Inflammatory macrophage treated with lipopolysaccharide for 4 hours (primary cell): ENCODE results near the gene ZC3H18.

Experiments
- DNase-seq: peaks from one replicate; pipeline ENCODE4 v3.0.0-alpha.2; 2020

ZC3H18 gene

DNA sequence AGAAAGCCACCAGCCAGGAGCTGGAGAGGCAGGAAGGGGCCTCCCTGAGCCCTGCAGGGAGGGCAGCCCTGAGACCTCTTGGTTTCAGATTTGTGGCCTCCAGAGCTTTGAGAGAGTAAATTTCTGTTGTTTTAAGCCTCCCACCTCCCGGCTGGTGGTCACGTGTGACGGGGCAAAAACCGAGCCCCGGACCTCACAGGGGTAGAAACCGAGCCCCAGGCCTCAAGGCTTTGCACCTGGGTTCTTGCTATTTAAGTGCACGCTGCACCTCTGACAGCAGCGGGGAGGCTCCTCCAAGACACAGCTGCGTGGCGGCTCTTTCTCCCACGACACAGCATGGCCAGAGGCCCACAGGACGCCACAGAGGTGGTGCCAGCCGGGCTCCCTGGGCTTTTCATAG lies 17.4 kb upstream of the ZC3H18 start:
- no peak for DNase-seq

- no peak for DNase-seq
These were observed 16.5 kb upstream of the ZC3H18 start for GRCh38 chr16:88553739-88554138.

DNA sequence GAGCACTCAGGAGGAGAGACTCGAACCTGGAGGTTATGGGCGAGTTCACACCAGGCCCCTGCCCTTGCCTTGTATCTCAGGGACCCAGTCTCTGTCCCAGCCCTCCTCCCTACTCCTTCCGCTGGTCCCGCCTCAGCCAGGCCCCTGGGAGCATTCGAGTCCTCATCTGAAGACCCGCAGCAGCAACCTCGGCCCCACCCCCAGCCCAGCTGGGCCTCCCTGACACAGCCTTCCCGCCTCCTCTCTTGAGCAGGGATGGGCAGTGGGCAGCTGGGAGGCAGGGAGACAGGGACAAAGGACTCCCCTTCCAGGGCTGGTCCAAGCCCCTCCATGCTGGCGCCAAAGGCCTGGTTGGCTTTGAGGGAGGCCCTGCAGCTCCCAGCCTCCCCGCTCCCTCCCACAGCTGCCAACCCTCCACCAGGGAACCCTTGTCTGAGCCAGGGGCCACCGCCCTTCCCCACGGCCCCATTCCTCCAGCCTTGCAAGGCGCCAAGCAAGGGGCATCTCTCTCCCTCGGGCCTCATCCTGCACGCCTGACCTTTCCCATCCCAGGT lies 15.4 kb upstream of the ZC3H18 start:
- DNase-seq, result no peak

GRCh38 chr16:88556294-88556988 lies 13.8 kb upstream of the ZC3H18 start:
- no peak for DNase-seq

DNA sequence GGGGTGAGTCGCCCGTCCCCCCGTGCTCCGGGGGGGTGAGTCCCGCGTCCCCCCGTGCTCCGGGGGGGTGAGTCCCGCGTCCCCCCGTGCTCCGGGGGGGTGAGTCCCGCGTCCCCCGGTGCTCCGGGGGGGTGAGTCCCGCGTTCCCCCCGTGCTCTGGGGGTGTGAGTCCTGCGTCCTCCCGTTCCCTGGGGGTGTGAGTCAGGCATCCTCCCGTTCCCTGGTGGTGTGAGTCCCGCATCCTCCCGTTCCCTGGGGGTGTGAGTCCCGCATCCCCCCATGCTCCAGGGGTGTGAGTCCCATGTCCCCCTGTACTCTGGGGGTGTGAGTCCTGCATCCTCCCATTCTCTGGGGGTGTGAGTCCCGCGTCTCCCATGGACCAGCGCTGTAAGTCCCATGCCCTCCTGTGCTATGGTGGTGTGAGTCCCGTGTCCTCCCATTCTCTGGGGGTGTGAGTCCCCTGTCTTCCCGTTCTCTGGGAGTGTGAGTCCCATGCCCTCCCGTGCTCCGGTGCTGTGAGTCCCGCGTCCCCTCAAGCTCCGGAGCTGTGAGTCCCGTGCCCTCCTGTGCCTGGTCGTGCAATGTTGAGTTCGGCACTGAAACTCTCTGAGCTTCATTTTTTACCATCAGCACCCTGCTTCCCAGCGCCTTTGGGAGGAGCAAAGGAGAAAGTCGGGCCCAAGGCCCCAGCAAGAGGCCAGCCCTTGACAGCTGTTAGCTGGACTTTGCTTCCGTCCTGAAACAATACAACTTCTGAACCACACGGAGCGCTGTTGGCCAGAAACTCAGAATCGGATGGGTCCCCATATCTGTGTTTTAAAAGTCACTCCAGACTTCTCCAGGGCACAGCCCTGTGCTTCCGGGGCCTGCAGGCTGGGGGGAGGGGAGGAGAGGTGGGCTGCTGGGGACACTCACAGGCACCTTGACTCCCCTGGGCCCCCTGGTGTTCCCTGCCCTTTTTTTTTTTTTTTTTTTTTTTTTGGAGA lies 11.5 kb upstream of the ZC3H18 start:
- peak; percentile 45 for DNase-seq

DNA sequence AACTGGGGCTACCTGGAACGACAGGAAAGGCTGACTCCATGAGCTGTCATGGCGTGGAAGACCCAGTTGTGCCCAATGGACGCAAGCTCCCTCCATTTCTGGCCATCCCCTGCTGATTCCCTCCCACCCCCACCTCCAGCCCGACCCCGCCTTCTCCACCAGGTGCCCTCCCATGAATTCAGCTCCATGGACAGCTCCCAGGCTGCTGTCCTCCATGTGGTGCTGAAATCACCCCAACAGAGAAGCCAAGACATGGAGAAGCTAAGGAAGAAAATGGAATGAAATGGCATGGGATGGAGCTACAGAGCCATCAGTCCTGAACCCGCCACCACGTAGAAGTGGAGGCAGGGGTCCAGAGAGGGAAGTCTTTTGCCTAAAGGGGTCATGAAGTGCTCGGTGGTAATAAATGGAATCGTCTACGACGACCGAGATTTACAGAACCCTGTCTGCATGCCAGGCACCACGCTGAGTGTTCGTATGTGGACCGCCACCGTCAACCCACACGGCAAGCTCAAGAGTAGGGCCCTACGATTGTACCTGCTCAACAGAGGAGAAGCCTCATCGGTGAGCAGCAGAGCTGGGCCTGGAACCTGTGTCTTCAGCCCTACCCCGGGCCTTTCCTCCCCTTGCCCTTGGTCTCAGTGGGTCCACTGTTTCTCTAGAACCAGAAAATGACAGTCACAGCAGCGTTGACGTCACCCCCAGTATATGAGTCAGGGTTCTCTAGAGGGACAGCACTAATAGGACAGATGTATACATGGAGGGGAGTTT lies 9.3 kb upstream of the ZC3H18 start:
- peak; percentile 21 for DNase-seq

- DNase-seq, result peak; percentile 12
These were observed 8.5 kb upstream of the ZC3H18 start for GRCh38 chr16:88561485-88562359.

DNA sequence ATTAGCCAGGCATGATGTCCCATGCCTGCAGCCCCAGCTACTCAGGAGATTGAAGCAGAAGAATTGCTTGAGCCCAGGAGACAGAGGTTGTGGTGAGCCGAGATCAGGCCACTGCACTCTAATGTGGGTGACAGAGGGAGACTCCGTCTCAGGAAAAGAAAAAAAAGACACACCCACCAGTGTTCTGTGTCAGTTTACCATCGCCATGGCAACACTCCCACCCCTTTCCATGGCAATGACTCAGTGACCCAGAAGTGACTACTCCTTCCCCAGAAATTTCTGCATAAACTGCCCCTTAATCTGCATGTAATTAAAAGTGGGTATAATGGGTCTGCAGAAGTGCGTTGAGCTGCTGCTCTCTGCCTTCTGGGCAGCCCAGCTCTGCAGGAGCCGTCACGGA lies 4.0 kb upstream of the ZC3H18 start:
- peak; percentile 85 for DNase-seq

DNA sequence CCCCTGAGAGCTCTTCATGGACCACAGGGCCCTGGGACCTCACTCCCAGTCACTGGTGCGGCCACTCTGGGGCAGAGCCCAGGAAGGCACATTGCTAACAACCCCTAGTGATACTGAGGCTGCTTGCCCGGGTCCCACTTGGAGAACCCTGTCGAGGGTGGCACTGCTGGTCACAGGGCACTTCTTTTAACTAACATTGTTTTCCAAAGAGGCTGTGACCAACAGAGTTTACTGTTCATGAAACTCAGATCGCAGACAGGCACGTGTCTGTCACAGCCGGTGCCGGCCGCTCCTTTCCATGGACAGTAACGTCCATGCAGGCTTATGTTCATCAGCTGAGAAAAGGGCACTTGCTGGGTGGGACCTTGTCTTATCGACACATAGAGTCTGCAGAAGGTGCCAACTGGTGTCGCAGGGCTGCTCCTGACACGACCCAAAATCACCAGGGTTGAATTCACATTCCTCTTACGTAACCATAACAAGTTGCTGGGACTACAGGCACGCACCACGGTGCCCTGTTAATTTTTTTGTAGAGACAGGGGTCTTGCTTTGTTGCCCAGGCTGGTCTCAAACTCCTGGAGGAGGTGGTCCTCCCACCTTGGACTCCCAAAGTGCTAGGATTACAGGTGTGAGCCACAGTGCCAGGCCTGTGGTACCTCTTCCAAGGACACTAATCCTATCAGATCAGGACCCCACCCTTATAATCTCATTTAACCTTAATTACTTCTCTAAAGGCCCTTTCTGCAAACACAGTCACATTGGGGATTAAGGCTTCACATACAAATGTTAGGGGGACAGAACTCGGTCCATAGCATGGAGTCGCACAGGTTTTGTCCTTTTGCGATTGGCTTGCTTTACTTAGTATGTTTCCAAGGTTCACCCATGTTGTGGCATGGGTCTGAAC lies 1.2 kb upstream of the ZC3H18 start:
- DNase-seq, result no peak

DNA sequence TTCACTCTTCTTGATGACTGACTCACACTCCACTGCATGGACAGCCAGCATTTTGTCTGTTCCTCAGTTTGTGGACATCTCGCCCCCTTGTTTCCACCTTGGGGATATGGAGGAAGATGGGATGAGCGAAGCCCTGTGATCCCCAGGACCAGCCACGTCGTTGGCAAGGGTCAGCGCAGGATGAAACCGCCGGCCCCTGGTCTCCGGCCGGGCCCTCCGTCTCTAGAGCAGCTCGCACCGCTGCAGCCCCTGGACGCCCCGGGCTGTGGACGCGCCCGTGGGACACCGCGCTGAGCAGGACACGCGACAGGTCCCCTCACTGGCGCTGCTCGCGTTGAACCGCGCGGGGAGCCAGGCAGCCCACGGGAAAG lies 604 bp upstream of the ZC3H18 start:
- DNase-seq, result no peak

GRCh38 chr16:88570691-88571092 lies 489 bp downstream of the ZC3H18 start:
- peak; percentile 26 for DNase-seq

GRCh38 chr16:88575251-88575650 lies 5.0 kb downstream of the ZC3H18 start:
- no peak for DNase-seq

DNA sequence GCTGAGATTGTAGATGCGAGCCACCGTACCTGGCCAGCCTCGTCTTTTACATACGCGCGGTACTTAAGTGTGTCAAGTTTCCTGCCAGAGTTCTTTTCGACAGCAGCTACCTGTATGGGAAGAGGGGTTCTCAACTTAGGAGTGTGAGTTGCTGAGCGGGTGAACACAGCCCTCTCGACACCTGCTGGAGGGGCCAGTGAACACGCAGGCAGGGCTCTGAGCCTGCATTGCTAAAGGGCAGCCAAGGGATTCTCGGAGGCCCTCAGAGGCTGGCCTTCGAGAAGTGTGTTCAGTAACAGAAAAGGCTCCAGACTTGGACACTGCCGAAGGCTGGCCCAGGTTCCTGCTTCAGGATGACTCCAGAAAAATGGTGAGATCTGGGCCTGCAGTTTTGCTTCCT lies 6.1 kb downstream of the ZC3H18 start:
- DNase-seq, result no peak

DNA sequence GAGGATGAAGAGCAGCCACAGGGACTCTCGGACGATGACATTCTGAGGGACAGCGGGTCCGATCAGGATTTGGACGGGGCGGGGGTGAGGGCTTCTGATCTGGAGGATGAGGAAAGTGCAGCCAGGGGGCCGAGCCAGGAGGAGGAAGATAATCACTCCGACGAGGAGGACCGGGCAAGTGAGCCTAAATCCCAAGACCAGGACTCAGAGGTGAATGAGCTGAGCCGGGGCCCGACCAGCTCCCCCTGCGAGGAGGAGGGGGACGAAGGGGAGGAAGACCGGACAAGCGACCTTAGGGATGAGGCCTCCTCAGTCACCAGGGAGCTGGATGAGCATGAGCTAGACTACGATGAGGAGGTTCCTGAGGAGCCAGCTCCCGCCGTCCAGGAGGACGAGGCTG lies 7.0 kb downstream of the ZC3H18 start:
- DNase-seq, result no peak

- no peak for DNase-seq
These were observed 8.5 kb downstream of the ZC3H18 start for GRCh38 chr16:88578446-88579313.

DNA sequence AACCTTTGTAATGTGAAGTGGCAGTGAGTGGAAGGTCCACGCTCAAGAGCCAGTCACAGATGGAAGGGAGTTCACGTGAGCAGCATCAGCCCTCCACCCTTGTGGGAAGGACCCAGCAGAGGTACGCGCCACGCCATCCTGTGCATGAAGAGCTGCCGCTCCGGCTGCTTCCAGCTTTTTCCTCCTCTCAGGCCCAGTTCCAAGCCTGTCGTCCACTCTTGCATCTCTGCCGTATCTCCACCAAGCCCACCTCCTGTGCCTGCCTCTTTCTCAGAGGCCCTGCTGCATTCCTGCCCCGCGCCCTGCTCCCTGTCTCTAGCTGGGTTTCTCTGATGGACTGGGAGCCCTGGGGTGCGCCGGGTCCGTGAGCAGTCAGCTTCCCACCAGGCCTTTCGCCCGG lies 10.2 kb downstream of the ZC3H18 start:
- no peak for DNase-seq

- no peak for DNase-seq
These were observed 10.8 kb downstream of the ZC3H18 start for GRCh38 chr16:88581033-88581432.

DNA sequence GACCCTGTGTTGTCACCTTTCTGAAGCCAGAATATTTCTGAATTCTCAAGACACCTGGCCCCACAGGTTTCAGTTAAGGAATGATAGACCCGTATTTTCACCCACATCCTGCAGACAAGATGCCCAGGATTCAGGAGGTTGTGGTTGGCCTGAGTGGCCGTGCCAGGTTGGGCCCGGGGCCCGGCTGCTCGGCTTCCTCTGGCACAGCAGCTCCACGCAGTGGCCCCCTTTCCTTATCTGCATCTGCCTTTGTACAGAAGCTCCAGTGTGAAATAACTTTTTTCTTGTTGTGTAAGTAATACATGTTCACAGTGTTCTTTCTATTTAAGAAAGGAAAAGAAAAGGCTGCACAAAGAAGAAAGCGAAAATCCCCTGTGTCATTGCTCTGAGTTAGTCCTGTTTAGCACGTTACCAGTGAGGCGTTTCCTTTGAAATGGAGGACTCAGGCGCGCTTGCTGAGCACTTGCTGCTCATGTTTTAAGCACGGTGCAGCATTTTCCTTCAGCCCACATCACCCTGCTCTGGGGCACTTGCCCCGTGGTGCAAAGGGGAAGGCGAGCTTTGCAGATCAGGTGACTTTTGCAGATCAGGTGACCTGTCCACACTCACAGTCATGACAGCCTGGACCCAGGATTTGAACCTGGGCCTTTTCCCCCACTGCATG lies 12.8 kb downstream of the ZC3H18 start:
- DNase-seq, result no peak

GRCh38 chr16:88584676-88585075 lies 14.5 kb downstream of the ZC3H18 start:
- DNase-seq, result no peak
